Measurements from ENCODE around the gene HTRA3.

HTRA3 gene

DNA sequence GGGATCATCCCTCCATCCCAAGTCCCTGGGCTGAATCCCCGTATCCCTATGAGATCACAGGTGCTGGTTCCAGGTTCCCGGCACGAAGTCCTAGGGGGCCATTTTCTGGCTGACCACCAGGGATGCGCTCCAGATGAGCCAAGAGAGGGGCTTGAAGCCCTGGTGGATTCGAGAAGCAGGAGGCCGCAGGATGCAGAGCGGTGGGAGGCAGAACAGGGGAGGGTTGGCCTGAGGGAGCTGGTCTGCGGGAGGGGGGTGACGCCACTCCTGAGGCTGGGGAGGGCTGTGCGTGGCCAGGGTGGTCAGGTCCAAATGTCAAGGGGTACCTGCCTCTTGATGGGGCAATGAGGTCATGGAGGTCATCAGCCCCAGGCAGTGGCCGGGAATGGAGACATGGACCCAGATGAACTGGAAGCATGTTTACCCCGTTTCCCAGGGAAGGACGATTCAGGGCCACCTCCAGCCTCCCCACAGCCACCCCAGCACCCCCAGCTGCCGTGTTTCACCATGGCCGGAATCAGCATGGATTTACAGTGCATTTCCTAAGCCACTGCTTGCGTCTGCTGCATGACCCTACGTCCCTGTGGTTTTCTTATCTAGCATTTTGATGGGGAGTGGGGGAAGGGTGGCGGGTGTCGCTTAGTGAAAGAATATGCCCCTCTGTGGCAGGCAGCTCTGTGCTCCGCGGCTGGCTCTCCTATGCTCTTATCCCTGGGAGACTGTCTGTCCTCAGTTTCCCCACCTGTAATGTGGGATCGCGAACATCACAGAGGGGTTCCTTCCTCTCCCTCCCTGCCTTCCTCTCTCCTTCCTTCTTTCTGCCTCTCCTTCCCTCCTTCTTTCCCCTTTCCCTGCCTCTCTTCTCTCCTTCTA, 17.0 kb upstream of the HTRA3 start:
- H3K9me3 ChIP-seq (ENCODE audit: insufficient read depth, low read length), result no peaks in the 10 kb centered on the region
- H3K79me2 ChIP-seq (ENCODE audit: insufficient read depth, low read length), result no peaks in the 10 kb centered on the region
- H3F3A ChIP-seq (ENCODE audit: insufficient read depth), result no peaks in the 10 kb centered on the region
- no peaks in the 10 kb centered on the region for H3K27me3 ChIP-seq (ENCODE audit: low read length)
- no peaks in the 10 kb centered on the region for H4K20me1 ChIP-seq (ENCODE audit: low read depth, low read length)
- no peak overlapping the region for H3K9ac ChIP-seq (ENCODE audit: low read length)
- H3K9me2 ChIP-seq (replicated peaks; ENCODE audit: insufficient read depth, low read length), result no peaks in the 10 kb centered on the region
- H3K4me3 ChIP-seq (ENCODE audit: insufficient read depth, low read length, poor library complexity, severe bottlenecking), result no peak overlapping the region
- H3K4me2 ChIP-seq (ENCODE audit: low read depth, low read length, poor library complexity, severe bottlenecking), result no peak overlapping the region
- no peak for TF ChIP-seq EZH2phosphoT487 (conservative IDR thresholded peaks at IDR 0.05; ENCODE audit: low read length)
- TF ChIP-seq, protein P1, sequence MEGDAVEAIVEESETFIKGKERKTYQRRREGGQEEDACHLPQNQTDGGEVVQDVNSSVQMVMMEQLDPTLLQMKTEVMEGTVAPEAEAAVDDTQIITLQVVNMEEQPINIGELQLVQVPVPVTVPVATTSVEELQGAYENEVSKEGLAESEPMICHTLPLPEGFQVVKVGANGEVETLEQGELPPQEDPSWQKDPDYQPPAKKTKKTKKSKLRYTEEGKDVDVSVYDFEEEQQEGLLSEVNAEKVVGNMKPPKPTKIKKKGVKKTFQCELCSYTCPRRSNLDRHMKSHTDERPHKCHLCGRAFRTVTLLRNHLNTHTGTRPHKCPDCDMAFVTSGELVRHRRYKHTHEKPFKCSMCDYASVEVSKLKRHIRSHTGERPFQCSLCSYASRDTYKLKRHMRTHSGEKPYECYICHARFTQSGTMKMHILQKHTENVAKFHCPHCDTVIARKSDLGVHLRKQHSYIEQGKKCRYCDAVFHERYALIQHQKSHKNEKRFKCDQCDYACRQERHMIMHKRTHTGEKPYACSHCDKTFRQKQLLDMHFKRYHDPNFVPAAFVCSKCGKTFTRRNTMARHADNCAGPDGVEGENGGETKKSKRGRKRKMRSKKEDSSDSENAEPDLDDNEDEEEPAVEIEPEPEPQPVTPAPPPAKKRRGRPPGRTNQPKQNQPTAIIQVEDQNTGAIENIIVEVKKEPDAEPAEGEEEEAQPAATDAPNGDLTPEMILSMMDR (IDR thresholded peaks at IDR 0.05; ENCODE audit: insufficient read depth, low read length, poor library complexity, severe bottlenecking), result no peak
- H3K36me3 ChIP-seq (ENCODE audit: low read length), result no peaks in the 10 kb centered on the region
- no peak overlapping the region for H2AFZ ChIP-seq (ENCODE audit: low read depth, low read length, severe bottlenecking)
- H3K27ac ChIP-seq (ENCODE audit: low read depth, low read length), result no peak overlapping the region

- no peaks in the 10 kb centered on the region for H3K9me2 ChIP-seq (replicated peaks; ENCODE audit: insufficient read depth, low read length)
- no peaks in the 10 kb centered on the region for H3K79me2 ChIP-seq (ENCODE audit: insufficient read depth, low read length)
- H3K9ac ChIP-seq (ENCODE audit: low read length), result no peak overlapping the region
- H3K4me2 ChIP-seq (ENCODE audit: low read depth, low read length, poor library complexity, severe bottlenecking), result no peak overlapping the region
- no peak overlapping the region for H3K4me3 ChIP-seq (ENCODE audit: insufficient read depth, low read length, poor library complexity, severe bottlenecking)
- H3K9me3 ChIP-seq (ENCODE audit: insufficient read depth, low read length), result no peaks in the 10 kb centered on the region
- TF ChIP-seq EZH2phosphoT487 (conservative IDR thresholded peaks at IDR 0.05; ENCODE audit: low read length), result no peak
- TF ChIP-seq, protein P1 (IDR thresholded peaks at IDR 0.05; ENCODE audit: insufficient read depth, low read length, poor library complexity, severe bottlenecking), result no peak
- H3K27me3 ChIP-seq (ENCODE audit: low read length), result no peaks in the 10 kb centered on the region
- H3K27ac ChIP-seq (ENCODE audit: low read depth, low read length), result no peak overlapping the region
- H3K36me3 ChIP-seq (ENCODE audit: low read length), result no peaks in the 10 kb centered on the region
- H3F3A ChIP-seq (ENCODE audit: insufficient read depth), result no peaks in the 10 kb centered on the region
- no peaks in the 10 kb centered on the region for H4K20me1 ChIP-seq (ENCODE audit: low read depth, low read length)
- no peak overlapping the region for H2AFZ ChIP-seq (ENCODE audit: low read depth, low read length, severe bottlenecking)
These were observed 15.5 kb upstream of the HTRA3 start for GRCh38 chr4:8254076-8254475.

GRCh38 chr4:8255698-8256441, 13.7 kb upstream of the HTRA3 start:
- Histone ChIP-seq H3F3A (ENCODE audit: insufficient read depth) (no peaks in the 10 kb centered on the region), H3K9me2 (replicated peaks; ENCODE audit: insufficient read depth, low read length) (no peaks in the 10 kb centered on the region), H3K79me2 (ENCODE audit: insufficient read depth, low read length) (no peaks in the 10 kb centered on the region), H3K4me2 (ENCODE audit: low read depth, low read length, poor library complexity, severe bottlenecking) (no peak overlapping the region), H2AFZ (ENCODE audit: low read depth, low read length, severe bottlenecking) (no peak overlapping the region), H3K27ac (ENCODE audit: low read depth, low read length) (no peak overlapping the region), H3K4me3 (ENCODE audit: insufficient read depth, low read length, poor library complexity, severe bottlenecking) (no peak overlapping the region), H3K9me3 (ENCODE audit: insufficient read depth, low read length) (no peaks in the 10 kb centered on the region), H3K36me3 (ENCODE audit: low read length) (no peaks in the 10 kb centered on the region), H3K9ac (ENCODE audit: low read length) (no peak overlapping the region), H4K20me1 (ENCODE audit: low read depth, low read length) (no peaks in the 10 kb centered on the region), H3K27me3 (ENCODE audit: low read length) (no peaks in the 10 kb centered on the region)
- TF ChIP-seq, protein P1 (IDR thresholded peaks at IDR 0.05; ENCODE audit: insufficient read depth, low read length, poor library complexity, severe bottlenecking), result no peak
- no peak for TF ChIP-seq EZH2phosphoT487 (conservative IDR thresholded peaks at IDR 0.05; ENCODE audit: low read length)

Measured in SU-DHL-6 (cell line).